ENCODE data around the gene MYO5A. TPM values are rescaled to one million over a fixed set of nuclear protein-coding genes. Genes with fewer than 3 reads are reported as not detected.

The MYO5A gene
- polyA plus RNA-seq, 1 of the 3 experiments (the other 2 are of a cell fraction) = 11.0 TPM

GRCh38 chr15:52414936-52415335 lies 113.7 kb downstream of the MYO5A start:
- ChIA-PET POLR2A (no interaction called here), CTCF (interaction anchor here (1.1 kb wide), 1 partner anchor 11 kb away, joined by 3 read pairs; no protein-coding TSS in a partner anchor)
- H3K9me2 ChIP-seq = no peaks in the 10 kb centered on the region
- H2AFZ ChIP-seq (ENCODE audit: low read depth) = no peak overlapping the region
- DNase-seq = no peak
- 94% methylated on average over 6 of the region's 6 CpGs for WGBS (ENCODE audit: low lambda C conversion rate)
- H3F3A ChIP-seq (replicated peaks; ENCODE audit: insufficient read depth) = no peaks in the 10 kb centered on the region
- no peaks in the 10 kb centered on the region for H4K20me1 ChIP-seq (ENCODE audit: insufficient read depth)
- H3K4me2 ChIP-seq = no peak overlapping the region
- H3K27ac ChIP-seq (ENCODE audit: low read depth in 2 of 2, low read length in 1 of 2) = no peak overlapping the region
- H3K4me3 ChIP-seq (ENCODE audit: low read depth in 2 of 2, low read length in 1 of 2) = no peak overlapping the region
- TF ChIP-seq NRF1 (IDR thresholded peaks at IDR 0.05; ENCODE audit: low read depth, low read length) (no peak), TCF12 (IDR thresholded peaks at IDR 0.05) (no peak), MXI1 (IDR thresholded peaks at IDR 0.05; ENCODE audit: low read depth, low read length) (no peak), YY1 (IDR thresholded peaks at IDR 0.05; ENCODE audit: low read depth) (no peak), FOSL2 (IDR thresholded peaks at IDR 0.05; ENCODE audit: borderline replicate concordance, low read depth) (no peak), FOXM1 (IDR thresholded peaks at IDR 0.05; ENCODE audit: low read depth) (no peak), EZH2phosphoT487 (IDR thresholded peaks at IDR 0.05; ENCODE audit: borderline replicate concordance, low read depth) (no peak), EP300 (IDR thresholded peaks at IDR 0.05; ENCODE audit: borderline replicate concordance in 1 of 2, low read depth in 1 of 2, low read length in 1 of 2) (no peak), JUND (IDR thresholded peaks at IDR 0.05) (no peak)
- TF ChIP-seq, protein P1, sequence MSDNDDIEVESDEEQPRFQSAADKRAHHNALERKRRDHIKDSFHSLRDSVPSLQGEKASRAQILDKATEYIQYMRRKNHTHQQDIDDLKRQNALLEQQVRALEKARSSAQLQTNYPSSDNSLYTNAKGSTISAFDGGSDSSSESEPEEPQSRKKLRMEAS (IDR thresholded peaks at IDR 0.05; ENCODE audit: low read depth) = no peak
- no peaks in the 10 kb centered on the region for H3K36me3 ChIP-seq (replicated peaks in 1 of 2; ENCODE audit: control insufficient read depth in 1 of 2, insufficient read depth in 2 of 2, low read length in 1 of 2)
- no peaks in the 10 kb centered on the region for H3K27me3 ChIP-seq (ENCODE audit: insufficient read depth)
- H3K4me1 ChIP-seq (ENCODE audit: control insufficient read depth in 1 of 2, insufficient read depth in 2 of 2, low read depth in 1 of 2, low read length in 1 of 2) = no peaks in the 10 kb centered on the region
- H3K9me3 ChIP-seq = no peaks in the 10 kb centered on the region
- H3K79me2 ChIP-seq (ENCODE audit: insufficient read depth) = no peaks in the 10 kb centered on the region
- no peak overlapping the region for H3K9ac ChIP-seq

- H3K4me2 ChIP-seq = no peak overlapping the region
- H3K9me2 ChIP-seq = no peaks in the 10 kb centered on the region
- no peak overlapping the region for H3K27ac ChIP-seq (ENCODE audit: low read depth in 2 of 2, low read length in 1 of 2)
- CTCF ChIA-PET = no interaction called here
- H3F3A ChIP-seq (replicated peaks; ENCODE audit: insufficient read depth) = peaks cover 3% of the 10 kb centered on the region
- H3K4me1 ChIP-seq (ENCODE audit: control insufficient read depth in 1 of 2, insufficient read depth in 2 of 2, low read depth in 1 of 2, low read length in 1 of 2) = no peaks in the 10 kb centered on the region; a peak in 1 of 4 replicates
- H3K79me2 ChIP-seq (ENCODE audit: insufficient read depth) = no peaks in the 10 kb centered on the region
- POLR2A ChIA-PET = no interaction called here
- H3K9ac ChIP-seq = no peak overlapping the region
- TF ChIP-seq TEAD4 (IDR thresholded peaks at IDR 0.05; ENCODE audit: borderline replicate concordance, insufficient read depth) = no peak
- TF ChIP-seq, protein P2, sequence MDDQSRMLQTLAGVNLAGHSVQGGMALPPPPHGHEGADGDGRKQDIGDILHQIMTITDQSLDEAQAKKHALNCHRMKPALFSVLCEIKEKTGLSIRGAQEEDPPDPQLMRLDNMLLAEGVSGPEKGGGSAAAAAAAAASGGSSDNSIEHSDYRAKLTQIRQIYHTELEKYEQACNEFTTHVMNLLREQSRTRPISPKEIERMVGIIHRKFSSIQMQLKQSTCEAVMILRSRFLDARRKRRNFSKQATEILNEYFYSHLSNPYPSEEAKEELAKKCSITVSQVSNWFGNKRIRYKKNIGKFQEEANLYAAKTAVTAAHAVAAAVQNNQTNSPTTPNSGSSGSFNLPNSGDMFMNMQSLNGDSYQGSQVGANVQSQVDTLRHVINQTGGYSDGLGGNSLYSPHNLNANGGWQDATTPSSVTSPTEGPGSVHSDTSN (IDR thresholded peaks at IDR 0.05) = no peak
- TF ChIP-seq, protein P3, sequence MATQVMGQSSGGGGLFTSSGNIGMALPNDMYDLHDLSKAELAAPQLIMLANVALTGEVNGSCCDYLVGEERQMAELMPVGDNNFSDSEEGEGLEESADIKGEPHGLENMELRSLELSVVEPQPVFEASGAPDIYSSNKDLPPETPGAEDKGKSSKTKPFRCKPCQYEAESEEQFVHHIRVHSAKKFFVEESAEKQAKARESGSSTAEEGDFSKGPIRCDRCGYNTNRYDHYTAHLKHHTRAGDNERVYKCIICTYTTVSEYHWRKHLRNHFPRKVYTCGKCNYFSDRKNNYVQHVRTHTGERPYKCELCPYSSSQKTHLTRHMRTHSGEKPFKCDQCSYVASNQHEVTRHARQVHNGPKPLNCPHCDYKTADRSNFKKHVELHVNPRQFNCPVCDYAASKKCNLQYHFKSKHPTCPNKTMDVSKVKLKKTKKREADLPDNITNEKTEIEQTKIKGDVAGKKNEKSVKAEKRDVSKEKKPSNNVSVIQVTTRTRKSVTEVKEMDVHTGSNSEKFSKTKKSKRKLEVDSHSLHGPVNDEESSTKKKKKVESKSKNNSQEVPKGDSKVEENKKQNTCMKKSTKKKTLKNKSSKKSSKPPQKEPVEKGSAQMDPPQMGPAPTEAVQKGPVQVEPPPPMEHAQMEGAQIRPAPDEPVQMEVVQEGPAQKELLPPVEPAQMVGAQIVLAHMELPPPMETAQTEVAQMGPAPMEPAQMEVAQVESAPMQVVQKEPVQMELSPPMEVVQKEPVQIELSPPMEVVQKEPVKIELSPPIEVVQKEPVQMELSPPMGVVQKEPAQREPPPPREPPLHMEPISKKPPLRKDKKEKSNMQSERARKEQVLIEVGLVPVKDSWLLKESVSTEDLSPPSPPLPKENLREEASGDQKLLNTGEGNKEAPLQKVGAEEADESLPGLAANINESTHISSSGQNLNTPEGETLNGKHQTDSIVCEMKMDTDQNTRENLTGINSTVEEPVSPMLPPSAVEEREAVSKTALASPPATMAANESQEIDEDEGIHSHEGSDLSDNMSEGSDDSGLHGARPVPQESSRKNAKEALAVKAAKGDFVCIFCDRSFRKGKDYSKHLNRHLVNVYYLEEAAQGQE (IDR thresholded peaks at IDR 0.05; ENCODE audit: low read depth, low read length) = no peak
- TF ChIP-seq JUND (IDR thresholded peaks at IDR 0.05) = no peak
- TF ChIP-seq RCOR1 (IDR thresholded peaks at IDR 0.05; ENCODE audit: low read length) = no peak
- TF ChIP-seq USF2 (IDR thresholded peaks at IDR 0.05; ENCODE audit: borderline replicate concordance, low read depth, low read length) = no peak
- no peak for TF ChIP-seq FOSL2 (IDR thresholded peaks at IDR 0.05; ENCODE audit: borderline replicate concordance, low read depth)
- TF ChIP-seq NRF1 (IDR thresholded peaks at IDR 0.05; ENCODE audit: low read depth, low read length) = no peak
- no peak for TF ChIP-seq RAD21 (IDR thresholded peaks at IDR 0.05; ENCODE audit: low read length)
- TF ChIP-seq SIN3A (IDR thresholded peaks at IDR 0.05; ENCODE audit: borderline replicate concordance, low read depth, low read length) = no peak
- no peak for TF ChIP-seq FOXJ3 (CRISPR knock-in tag; IDR thresholded peaks at IDR 0.05)
- TF ChIP-seq TCF12 (IDR thresholded peaks at IDR 0.05) = no peak
- WGBS (ENCODE audit: low lambda C conversion rate) = 100% methylated on average over 1 of the region's 1 CpG
- H3K4me3 ChIP-seq (ENCODE audit: low read depth in 2 of 2, low read length in 1 of 2) = no peak overlapping the region
- no peaks in the 10 kb centered on the region for H4K20me1 ChIP-seq (ENCODE audit: insufficient read depth)
- DNase-seq = no peak
- H3K9me3 ChIP-seq = no peaks in the 10 kb centered on the region
- H3K27me3 ChIP-seq (ENCODE audit: insufficient read depth) = no peaks in the 10 kb centered on the region
- peaks cover 0 to 4% of the 10 kb centered on the region in 2 experiments for H3K36me3 ChIP-seq (replicated peaks in 1 of 2; ENCODE audit: control insufficient read depth in 1 of 2, insufficient read depth in 2 of 2, low read length in 1 of 2)
- H2AFZ ChIP-seq (ENCODE audit: low read depth) = no peak overlapping the region
Observed at GRCh38 chr15:52408823-52409222, 119.9 kb downstream of the MYO5A start.

Data from SK-N-SH (cell line).